Neural progenitor cell (in vitro differentiated cells): ENCODE data around the gene ANKRD12.

Experiments used
- CTCF ChIP-seq: fragments of 200-600 bp; sonication (generic); IDR thresholded peaks from 2 replicates; pipeline ENCODE4 v1.5.1; 2017; ENCODE audit warnings: antibody characterized with exemption, mild to moderate bottlenecking
- EZH2 ChIP-seq: fragments of 200-600 bp; sonication (generic); IDR thresholded peaks from 2 replicates; pipeline ENCODE4 v1.6.1; 2017; ENCODE audit warnings: antibody characterized with exemption, mild to moderate bottlenecking, moderate library complexity
- EZH2phosphoT487 ChIP-seq: fragments of 200-600 bp; sonication (generic); IDR thresholded peaks from 2 replicates; pipeline ENCODE4 v1.6.1; 2017; ENCODE audit warnings: antibody characterized with exemption

GRCh38 chr18:9148203-9148552 is 11.6 kb downstream of the ANKRD12 start:
- TF ChIP-seq CTCF, result no peak
- no peak for TF ChIP-seq EZH2
- TF ChIP-seq EZH2phosphoT487, result no peak
